GM10248 (cell line): ENCODE data around the gene ZNF468.
"Not testable (repeated sequence)": the region's sequence is repeated elsewhere in the genome, so short reads cannot be mapped to it uniquely, and the experiment has no call there.

Experiments
- CTCF ChIA-PET: fragments of 300-600 bp; sonication (Branson Sonifier 250); formaldehyde crosslinking; extraction: SDS; loops from one replicate; lab custom pipeline; 2021; ENCODE audit warnings: antibody characterized with exemption; lab: Yijun Ruan, JAX
- POLR2A ChIA-PET: fragments of 350-650 bp; sonication (Branson Sonifier 250); formaldehyde crosslinking; extraction: SDS; loops from one replicate; lab custom pipeline; 2020; ENCODE audit warnings: antibody characterized with exemption; lab: Yijun Ruan, JAX
- DNase-seq: peaks from one replicate; pipeline ENCODE4 v3.0.0; 2012; ENCODE audit errors: extremely low spot score
- CTCF ChIP-seq: IDR thresholded peaks from 2 replicates; pipeline ENCODE4 v1.5.1; 2012; ENCODE audit warnings: mild to moderate bottlenecking, low read depth; ENCODE audit errors: extremely low read depth, missing control alignments, control extremely low read depth

Gene ZNF468

GRCh38 chr19:52891336-52891735 lies 33.9 kb upstream of the ZNF468 start:
- ChIA-PET CTCF (no interaction called here), POLR2A (no interaction called here)
- DNase-seq: no peak
- no peak for TF ChIP-seq CTCF

- ChIA-PET CTCF (no interaction called here), POLR2A (interaction anchor here (0.6 kb wide), 1 partner anchor 52 kb away, joined by 11 read pairs; no protein-coding TSS in a partner anchor)
- TF ChIP-seq CTCF: no peak
- no peak for DNase-seq
Observed at GRCh38 chr19:52889931-52890330, 32.5 kb upstream of the ZNF468 start.

GRCh38 chr19:52889076-52889475 lies 31.7 kb upstream of the ZNF468 start:
- TF ChIP-seq CTCF: no peak
- DNase-seq: no peak
- POLR2A ChIA-PET: no interaction called here
- CTCF ChIA-PET: no interaction called here

- no peak for DNase-seq
- CTCF ChIA-PET: no interaction called here
- POLR2A ChIA-PET: no interaction called here
- TF ChIP-seq CTCF: no peak
Observed at GRCh38 chr19:52880895-52881389, 23.5 kb upstream of the ZNF468 start.

- POLR2A ChIA-PET, CTCF ChIA-PET: not testable (repeated sequence)
Observed at GRCh38 chr19:52872996-52873395, 15.6 kb upstream of the ZNF468 start.

GRCh38 chr19:52871466-52871865 lies 14.0 kb upstream of the ZNF468 start:
- TF ChIP-seq CTCF: no peak
- POLR2A ChIA-PET: no interaction called here
- CTCF ChIA-PET: no interaction called here
- no peak for DNase-seq

More at GRCh38 chr19:52872996-52873395, 15.6 kb upstream of the ZNF468 start:
- DNase-seq: not testable (repeated sequence)

GRCh38 chr19:52868031-52868430 lies 10.6 kb upstream of the ZNF468 start:
- POLR2A ChIA-PET, DNase-seq, CTCF ChIA-PET: not testable (repeated sequence)

- DNase-seq: peak; percentile 9
- POLR2A ChIA-PET, CTCF ChIA-PET: not testable (repeated sequence)
Observed at GRCh38 chr19:52856540-52857377, 660 bp downstream of the ZNF468 start.

- CTCF ChIA-PET, POLR2A ChIA-PET: not testable (repeated sequence)
Observed at GRCh38 chr19:52847352-52847751, 10.1 kb downstream of the ZNF468 start.

GRCh38 chr19:52840825-52841465 lies 16.5 kb downstream of the ZNF468 start:
- POLR2A ChIA-PET, DNase-seq, CTCF ChIA-PET: not testable (repeated sequence)

More at GRCh38 chr19:52847352-52847751, 10.1 kb downstream of the ZNF468 start:
- not testable (repeated sequence) for DNase-seq

- CTCF ChIA-PET: not testable (repeated sequence)
Observed at GRCh38 chr19:52834289-52834688, 23.1 kb downstream of the ZNF468 start.

More at GRCh38 chr19:52834289-52834688, 23.1 kb downstream of the ZNF468 start:
- DNase-seq, POLR2A ChIA-PET: not testable (repeated sequence)
